H9 (cell line): Measurements from ENCODE around the gene AMBRA1. TPM values are rescaled to one million over a fixed set of nuclear protein-coding genes. Genes with fewer than 3 reads are reported as not detected.

Experiments
- DNase-seq: peaks from one replicate; pipeline ENCODE4 v3.0.0-alpha.2; 2017
- H2AFZ ChIP-seq: one replicate; pipeline ENCODE4 v1.6.1; 2013; ENCODE audit warnings: mild to moderate bottlenecking, low read length, control low read depth, moderate library complexity
- H2AK5ac ChIP-seq: 2 replicates; pipeline ENCODE4 v1.6.1; 2013; ENCODE audit warnings: low read length, control low read depth, mixed read lengths; ENCODE audit not compliant: insufficient read length
- H2BK120ac ChIP-seq: one replicate; pipeline ENCODE4 v1.6.1; 2013; ENCODE audit warnings: low read depth, mild to moderate bottlenecking, low read length, control low read depth, inconsistent platforms; ENCODE audit not compliant: poor library complexity, severe bottlenecking
- H2BK12ac ChIP-seq: 2 replicates; pipeline ENCODE4 v1.6.1; 2013; ENCODE audit warnings: low read length, control low read depth, mixed read lengths, low read depth; ENCODE audit not compliant: insufficient read length
- H2BK15ac ChIP-seq: 2 replicates; pipeline ENCODE4 v1.6.1; 2013; ENCODE audit warnings: low read depth, low read length, control low read depth
- H2BK20ac ChIP-seq: one replicate; pipeline ENCODE4 v1.6.1; 2013; ENCODE audit warnings: low read depth, mild to moderate bottlenecking, low read length, control low read depth, inconsistent platforms; ENCODE audit not compliant: poor library complexity, severe bottlenecking
- H2BK5ac ChIP-seq: 2 replicates; pipeline ENCODE4 v1.6.1; 2013; ENCODE audit warnings: low read length, control low read depth, mixed read lengths; ENCODE audit not compliant: insufficient read length
- H3K14ac ChIP-seq: 2 replicates; pipeline ENCODE4 v1.6.1; 2013; ENCODE audit warnings: low read length, control low read depth; ENCODE audit not compliant: insufficient read depth
- H3K18ac ChIP-seq: 2 replicates; pipeline ENCODE4 v1.6.1; 2013; ENCODE audit warnings: low read depth, mild to moderate bottlenecking, mixed read lengths, low read length, control low read depth; ENCODE audit not compliant: insufficient read length
- H3K23ac ChIP-seq: 2 replicates; pipeline ENCODE4 v1.6.1; 2013; ENCODE audit warnings: low read length, control low read depth, mixed read lengths, low read depth; ENCODE audit not compliant: insufficient read length
- H3K23me2 ChIP-seq: 2 replicates; pipeline ENCODE4 v1.6.1; 2013; ENCODE audit warnings: low read depth, mild to moderate bottlenecking, mixed read lengths, low read length, control low read depth; ENCODE audit not compliant: insufficient read length, poor library complexity, severe bottlenecking
- H3K27ac ChIP-seq: 2 replicates; pipeline ENCODE4 v1.5.1; 2013; ENCODE audit warnings: low read length, control low read depth, mixed read lengths, low read depth; ENCODE audit not compliant: insufficient read length
- H3K27me3 ChIP-seq: 2 replicates; pipeline ENCODE4 v1.6.1; 2013; ENCODE audit warnings: low read length, control low read depth, inconsistent platforms; ENCODE audit not compliant: insufficient read depth
- H3K4ac ChIP-seq: 2 replicates; pipeline ENCODE4 v1.6.1; 2013; ENCODE audit warnings: low read depth, mild to moderate bottlenecking, control low read depth, inconsistent platforms, low read length, moderate library complexity
- H3K4me1 ChIP-seq: 2 replicates; pipeline ENCODE4 v1.6.1; 2013; ENCODE audit warnings: low read length, control low read depth, inconsistent platforms; ENCODE audit not compliant: insufficient read depth
- H3K4me2 ChIP-seq: 2 replicates; pipeline ENCODE4 v1.6.1; 2013; ENCODE audit warnings: low read length, control low read depth, mixed read lengths; ENCODE audit not compliant: insufficient read length, insufficient read depth
- H3K56ac ChIP-seq: 2 replicates; pipeline ENCODE4 v1.6.1; 2013; ENCODE audit warnings: low read depth, mild to moderate bottlenecking, mixed read lengths, low read length, control low read depth; ENCODE audit not compliant: insufficient read length
- H3K79me1 ChIP-seq: 2 replicates; pipeline ENCODE4 v1.6.1; 2013; ENCODE audit warnings: low read depth, mild to moderate bottlenecking, moderate library complexity, low read length, control low read depth, inconsistent platforms; ENCODE audit not compliant: insufficient read depth, poor library complexity, severe bottlenecking
- H3K79me2 ChIP-seq: 2 replicates; pipeline ENCODE4 v1.6.1; 2013; ENCODE audit warnings: low read length, control low read depth, inconsistent platforms; ENCODE audit not compliant: insufficient read depth
- H3K9ac ChIP-seq: 2 replicates; pipeline ENCODE4 v1.6.1; 2013; ENCODE audit warnings: low read length, control low read depth, mixed read lengths; ENCODE audit not compliant: insufficient read length; ENCODE audit errors: extremely low read depth
- H3K9me3 ChIP-seq: one replicate; pipeline ENCODE4 v1.6.1; 2013; ENCODE audit warnings: low read depth, low read length, inconsistent platforms; ENCODE audit not compliant: control insufficient read depth
- H3T11ph ChIP-seq: one replicate; pipeline ENCODE4 v1.6.1; 2013; ENCODE audit warnings: mild to moderate bottlenecking, low read length, control low read depth, inconsistent platforms
- H4K20me1 ChIP-seq: one replicate; pipeline ENCODE4 v1.6.1; 2013; ENCODE audit not compliant: control insufficient read depth, insufficient read length, insufficient read depth
- H4K5ac ChIP-seq: 2 replicates; pipeline ENCODE4 v1.6.1; 2013; ENCODE audit warnings: low read depth, mild to moderate bottlenecking, mixed read lengths, low read length, control low read depth; ENCODE audit not compliant: insufficient read length
- H4K8ac ChIP-seq: replicated peaks from 2 replicates; pipeline ENCODE4 v1.6.1; 2013; ENCODE audit warnings: low read length, control low read depth, mixed read lengths, low read depth; ENCODE audit not compliant: insufficient read length
- H4K91ac ChIP-seq: 2 replicates; pipeline ENCODE4 v1.6.1; 2013; ENCODE audit warnings: low read depth, mild to moderate bottlenecking, moderate library complexity, mixed read lengths, low read length, control low read depth; ENCODE audit not compliant: insufficient read length
- H3K27ac Mint-ChIP-seq, 3 experiments: 2 replicates in 2 of 3; 3 replicates in 1 of 3; pipeline ENCODE4 v1.8.0; 2020 to 2021; ENCODE audit warnings: mixed read lengths in 3 of 3, mild to moderate bottlenecking in 1 of 3, moderate library complexity in 1 of 3
- H3K27me3 Mint-ChIP-seq: 2 replicates; pipeline ENCODE4 v1.8.0; 2021; ENCODE audit warnings: low read depth, mild to moderate bottlenecking, moderate library complexity, mixed read lengths
- H3K36me3 Mint-ChIP-seq, 3 experiments: 2 replicates in 2 of 3; 3 replicates in 1 of 3; pipeline ENCODE4 v1.8.0; 2020 to 2021; ENCODE audit warnings: low read depth in 3 of 3, mixed read lengths in 3 of 3; ENCODE audit not compliant: insufficient read depth in 1 of 3
- H3K4me1 Mint-ChIP-seq, 2 experiments: 2 replicates each; pipeline ENCODE4 v1.8.0; 2020; ENCODE audit warnings: mixed read lengths in 2 of 2
- H3K4me3 Mint-ChIP-seq, 2 experiments: 2 replicates in 1 of 2; 3 replicates in 1 of 2; pipeline ENCODE4 v1.8.0; 2020 to 2021; ENCODE audit warnings: mild to moderate bottlenecking in 2 of 2, mixed read lengths in 2 of 2, moderate library complexity in 1 of 2
- H3K9me3 Mint-ChIP-seq, 2 experiments: 2 replicates in 1 of 2; 3 replicates in 1 of 2; pipeline ENCODE4 v1.8.0; 2020; ENCODE audit warnings: mild to moderate bottlenecking in 2 of 2, mixed read lengths in 2 of 2, moderate library complexity in 1 of 2
- CTCF ChIP-seq: fragments of 200-600 bp; sonication (generic); conservative IDR thresholded peaks from 3 replicates; pipeline ENCODE4 v1.8.0; 2021; ENCODE audit warnings: antibody characterized with exemption, mild to moderate bottlenecking
- WGBS: extraction: QIAGEN DNeasy Blood & Tissue Kit; methylation state at CpG from one replicate; pipeline ENCODE4 v1.1.7; 2013; ENCODE audit warnings: missing lambda C conversion rate, low lambda C conversion rate, mixed read lengths; ENCODE audit not compliant: insufficient read length; ENCODE audit errors: extremely low coverage; 5-methylcytosine and 5-hydroxymethylcytosine counted together
- total RNA-seq: library from RNA; stranded (reverse); gene quantifications from 2 replicates; pipeline ENCODE4 v1.2.1, GENCODE V29; 2021

Gene AMBRA1
- total RNA-seq, 1 experiment from 2014 or later, result 37.5 TPM

- Histone ChIP-seq H3K14ac (no peak overlapping the region), H3K23ac (no peak overlapping the region), H2BK15ac (no peak overlapping the region), H3K27me3 (no peaks in the 10 kb centered on the region), H3K4ac (no peak overlapping the region), H3T11ph (no peak overlapping the region), H3K18ac (no peak overlapping the region), H4K20me1 (peaks cover 5% of the 10 kb centered on the region), H2AFZ (no peak overlapping the region), H2BK120ac (no peak overlapping the region), H2BK5ac (no peak overlapping the region), H4K91ac (no peak overlapping the region), H3K9ac (no peak overlapping the region), H3K4me1 (peaks cover 14% of the 10 kb centered on the region; the same call in 1 of the 2 replicates), H2BK20ac (no peak overlapping the region), H2BK12ac (no peak overlapping the region), H3K4me2 (no peak overlapping the region), H4K8ac (no peak overlapping the region), H2AK5ac (no peak overlapping the region), H3K79me1 (peaks cover 12% of the 10 kb centered on the region), H3K23me2 (peaks cover 10% of the 10 kb centered on the region), H4K5ac (no peak overlapping the region), H3K56ac (no peak overlapping the region), H3K79me2 (peaks cover 14% of the 10 kb centered on the region; the same call in 1 of the 2 replicates), H3K27ac (no peak overlapping the region), H3K9me3 (no peaks in the 10 kb centered on the region)
- peaks cover 56 to 67% of the 10 kb centered on the region in 2 experiments for H3K4me1 Mint-ChIP-seq
- no peaks in the 10 kb centered on the region; a peak in 1 of 5 replicates for H3K9me3 Mint-ChIP-seq
- no peak for DNase-seq
- peak overlapping the region in 1 of 2 experiments; percentile 42; a peak in 2 of 5 replicates for H3K4me3 Mint-ChIP-seq
- H3K36me3 Mint-ChIP-seq, result peaks cover 0 to 10% (median 0%) of the 10 kb centered on the region in 3 experiments; a peak in 1 of 7 replicates
- no CpG with 5 or more reads among the region's 5 CpGs for WGBS
- 0 out of 2 replicates have a peak, but pooled peaks cover 1% of the 10 kb centered on the region for H3K27me3 Mint-ChIP-seq
- peak overlapping the region in 2 of 3 experiments; percentile 70 to 77; a peak in 4 of 7 replicates for H3K27ac Mint-ChIP-seq
- no peak for TF ChIP-seq CTCF
Observed at GRCh38 chr11:46351606-46352005, 242.2 kb downstream of the AMBRA1 start.
